Nephron (organoid): Measurements from ENCODE around the gene IL31.
A peak's percentile ranks its signal among the peaks of the same experiment; 100 is the strongest.

Experiments
- H3K27ac Mint-ChIP-seq, 3 experiments: 2 replicates each; pipeline ENCODE4 v1.8.0; 2020; ENCODE audit warnings: mixed read lengths in 3 of 3, mild to moderate bottlenecking in 2 of 3, moderate library complexity in 1 of 3
- H3K27me3 Mint-ChIP-seq: 2 replicates; pipeline ENCODE4 v1.8.0; 2021; ENCODE audit warnings: low read depth, mild to moderate bottlenecking, moderate library complexity, mixed read lengths
- H3K36me3 Mint-ChIP-seq: 2 replicates; pipeline ENCODE4 v1.8.0; 2020; ENCODE audit warnings: low read depth, mixed read lengths
- H3K4me1 Mint-ChIP-seq: 2 replicates; pipeline ENCODE4 v1.8.0; 2020; ENCODE audit warnings: mixed read lengths
- H3K4me3 Mint-ChIP-seq, 3 experiments: 2 replicates each; pipeline ENCODE4 v1.8.0; 2020; ENCODE audit warnings: mild to moderate bottlenecking in 3 of 3, mixed read lengths in 3 of 3, moderate library complexity in 2 of 3
- H3K9me3 Mint-ChIP-seq: 2 replicates; pipeline ENCODE4 v1.8.0; 2020; ENCODE audit warnings: mixed read lengths
- CTCF ChIP-seq, 3 experiments: fragments of 200-600 bp; sonication (generic); IDR thresholded peaks; one replicate each; pipeline ENCODE4 v1.5.0; 2021; ENCODE audit warnings: antibody characterized with exemption in 3 of 3; ENCODE audit not compliant: unreplicated experiment in 3 of 3

IL31 gene

GRCh38 chr12:122195405-122195804 is 21.4 kb upstream of the IL31 start:
- peaks cover 13% of the 10 kb centered on the region for H3K9me3 Mint-ChIP-seq
- TF ChIP-seq CTCF (IDR thresholded peaks at IDR 0.05; ENCODE audit: unreplicated experiment in 3 of 3), result no peak

DNA sequence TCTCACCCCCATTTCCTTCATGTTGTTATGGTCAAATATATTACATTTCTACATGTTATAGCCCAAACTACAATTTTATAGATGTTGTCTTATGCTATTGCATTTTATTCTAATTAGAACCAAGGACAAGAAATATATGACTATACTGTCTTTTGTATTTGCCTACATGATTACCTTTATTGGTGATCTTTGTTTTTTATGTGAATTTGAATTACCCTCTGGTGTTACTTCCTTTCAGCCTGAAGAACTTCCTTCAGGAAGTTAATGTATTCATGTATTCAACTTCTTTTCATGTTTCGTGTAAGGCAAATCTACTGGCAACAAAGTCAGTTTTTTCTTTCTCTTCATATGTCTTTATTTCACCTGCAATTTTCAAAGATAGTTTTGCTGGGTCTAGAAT is 20.8 kb upstream of the IL31 start:
- no peaks in the 10 kb centered on the region for H3K4me1 Mint-ChIP-seq
- H3K4me3 Mint-ChIP-seq, result no peak overlapping the region
- peaks cover 13% of the 10 kb centered on the region for H3K9me3 Mint-ChIP-seq
- no peak for TF ChIP-seq CTCF (IDR thresholded peaks at IDR 0.05; ENCODE audit: unreplicated experiment in 3 of 3)
- peaks cover 17% of the 10 kb centered on the region for H3K27me3 Mint-ChIP-seq
- H3K27ac Mint-ChIP-seq, result no peak overlapping the region
- peaks cover 6% of the 10 kb centered on the region for H3K36me3 Mint-ChIP-seq

More at GRCh38 chr12:122195405-122195804, 21.4 kb upstream of the IL31 start:
- no peak overlapping the region for H3K4me3 Mint-ChIP-seq
- H3K27me3 Mint-ChIP-seq, result peaks cover 18% of the 10 kb centered on the region
- H3K4me1 Mint-ChIP-seq, result no peaks in the 10 kb centered on the region
- no peak overlapping the region for H3K27ac Mint-ChIP-seq
- peaks cover 6% of the 10 kb centered on the region for H3K36me3 Mint-ChIP-seq

DNA sequence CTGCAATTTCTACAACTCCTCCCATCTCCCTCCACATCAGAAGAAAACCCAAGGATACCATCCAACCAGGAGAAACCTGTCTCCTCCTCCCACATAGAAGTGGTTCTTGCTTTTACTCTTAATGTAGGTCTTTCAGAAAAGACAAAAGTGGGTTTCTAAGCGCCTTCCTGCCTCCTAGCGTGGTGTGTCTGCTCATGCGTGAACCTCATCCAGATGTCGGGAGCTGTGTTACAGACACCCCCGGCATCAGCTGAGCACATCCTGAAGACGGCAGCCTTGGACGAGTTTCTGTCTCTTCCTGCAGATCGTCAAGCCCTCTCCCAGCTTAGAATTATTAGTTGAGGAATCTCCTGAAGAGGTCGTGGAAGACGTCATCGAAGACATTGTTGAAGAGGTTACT is 18.4 kb upstream of the IL31 start:
- Mint-ChIP-seq H3K27ac (no peak overlapping the region), H3K9me3 (peaks cover 13% of the 10 kb centered on the region), H3K4me1 (no peaks in the 10 kb centered on the region), H3K4me3 (no peak overlapping the region), H3K36me3 (peaks cover 6% of the 10 kb centered on the region), H3K27me3 (peaks cover 3% of the 10 kb centered on the region)
- no peak for TF ChIP-seq CTCF (IDR thresholded peaks at IDR 0.05; ENCODE audit: unreplicated experiment in 3 of 3)

- H3K27ac Mint-ChIP-seq, result no peak overlapping the region
- no peak overlapping the region for H3K4me3 Mint-ChIP-seq
- H3K4me1 Mint-ChIP-seq, result no peaks in the 10 kb centered on the region
- no peaks in the 10 kb centered on the region for H3K27me3 Mint-ChIP-seq
- peak; percentile 59 to 67 (median 61) for TF ChIP-seq CTCF (IDR thresholded peaks at IDR 0.05; ENCODE audit: unreplicated experiment in 3 of 3)
- H3K9me3 Mint-ChIP-seq, result peaks cover 13% of the 10 kb centered on the region
- peaks cover 6% of the 10 kb centered on the region for H3K36me3 Mint-ChIP-seq
Measured at GRCh38 chr12:122190842-122191668, 17.0 kb upstream of the IL31 start.

DNA sequence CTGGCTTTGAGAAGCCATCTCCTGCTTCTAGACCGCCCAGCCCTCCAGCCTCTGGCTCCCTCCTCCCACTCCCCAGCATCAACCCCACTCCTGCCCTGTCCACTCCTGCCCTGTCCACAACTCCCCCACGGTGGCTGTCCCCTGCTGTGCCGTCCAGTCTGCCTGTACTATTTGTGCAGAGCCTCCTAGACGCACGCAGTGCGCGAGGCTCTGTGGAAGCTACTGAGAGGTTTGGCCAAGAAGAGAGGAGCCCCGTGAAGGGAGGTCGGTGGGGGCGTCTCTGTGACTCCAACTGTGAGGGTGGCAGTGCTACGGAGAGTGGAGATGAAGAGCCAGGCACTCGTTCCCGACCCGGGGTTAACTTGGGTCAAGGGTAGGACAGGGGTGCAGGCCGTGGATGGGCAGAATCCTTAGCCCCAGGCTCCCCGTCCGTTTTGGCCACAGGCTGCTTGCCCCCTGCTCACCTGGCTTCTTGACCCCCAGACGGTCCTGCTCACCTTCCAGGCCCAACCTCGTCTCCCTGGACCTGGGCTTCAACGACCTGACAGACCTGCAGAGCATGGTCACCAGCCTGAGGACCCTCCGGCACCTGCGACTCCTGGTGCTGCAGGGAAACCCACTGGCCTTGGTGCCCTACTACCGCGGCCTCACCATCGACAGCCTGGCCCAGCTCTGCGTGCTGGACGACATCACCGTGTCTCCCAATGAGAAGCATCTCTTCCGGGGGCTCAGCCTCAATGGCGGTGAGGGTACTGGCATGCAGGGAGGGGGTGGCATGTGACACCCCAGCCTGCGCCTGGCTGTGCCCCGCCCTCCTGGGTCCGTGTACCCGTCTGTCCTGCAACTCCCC is 15.8 kb upstream of the IL31 start:
- Mint-ChIP-seq H3K36me3 (no peaks in the 10 kb centered on the region), H3K4me1 (no peaks in the 10 kb centered on the region), H3K27me3 (no peaks in the 10 kb centered on the region), H3K27ac (no peak overlapping the region), H3K9me3 (peaks cover 4% of the 10 kb centered on the region), H3K4me3 (no peak overlapping the region)
- TF ChIP-seq CTCF (IDR thresholded peaks at IDR 0.05; ENCODE audit: unreplicated experiment in 3 of 3), result no peak
